Thyroid gland (tissue), 4 donors: ENCODE measurements around the gene ESRRB.

ENCODE experiments used
- POLR2A ChIP-seq, 2 donors: fragments of 450-650 bp; IDR thresholded peaks; one replicate each; pipeline ENCODE4 v1.6.1; 2017; ENCODE audit warnings: antibody characterized with exemption in 2 of 2, mild to moderate bottlenecking in 2 of 2, moderate library complexity in 1 of 2
- TF ChIP-seq, protein P1 (sequence below), 6 experiments: fragments of 200-600 bp in 3 of 6; fragments of 450-650 bp in 3 of 6; sonication (generic) in 3 of 6; IDR thresholded peaks; one replicate each; pipeline ENCODE4 v1.5.1; 2016 to 2019; ENCODE audit warnings: antibody characterized with exemption in 6 of 6, mild to moderate bottlenecking in 2 of 6, inconsistent platforms in 1 of 6, moderate library complexity in 1 of 6

DNA sequence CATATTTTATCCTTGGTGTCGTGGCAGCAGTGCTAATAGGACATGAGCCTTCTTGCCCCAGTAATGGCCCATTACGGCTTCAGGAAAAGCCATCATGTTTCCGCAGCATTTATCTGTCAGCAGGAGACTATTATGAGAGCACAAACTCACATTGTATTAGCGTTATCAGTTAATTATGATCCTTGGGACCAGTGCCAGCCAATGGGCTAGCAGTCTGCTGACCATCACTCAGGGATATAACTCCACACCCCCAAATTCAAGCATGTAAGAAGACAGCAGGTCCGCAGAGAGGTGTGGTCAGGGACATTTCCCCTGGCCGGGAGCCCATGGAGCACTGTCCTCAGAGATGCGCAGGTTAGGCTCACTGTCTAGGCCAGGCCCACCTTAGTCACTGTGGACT, 4.9 kb upstream of the ESRRB start:
- TF ChIP-seq, protein P1, sequence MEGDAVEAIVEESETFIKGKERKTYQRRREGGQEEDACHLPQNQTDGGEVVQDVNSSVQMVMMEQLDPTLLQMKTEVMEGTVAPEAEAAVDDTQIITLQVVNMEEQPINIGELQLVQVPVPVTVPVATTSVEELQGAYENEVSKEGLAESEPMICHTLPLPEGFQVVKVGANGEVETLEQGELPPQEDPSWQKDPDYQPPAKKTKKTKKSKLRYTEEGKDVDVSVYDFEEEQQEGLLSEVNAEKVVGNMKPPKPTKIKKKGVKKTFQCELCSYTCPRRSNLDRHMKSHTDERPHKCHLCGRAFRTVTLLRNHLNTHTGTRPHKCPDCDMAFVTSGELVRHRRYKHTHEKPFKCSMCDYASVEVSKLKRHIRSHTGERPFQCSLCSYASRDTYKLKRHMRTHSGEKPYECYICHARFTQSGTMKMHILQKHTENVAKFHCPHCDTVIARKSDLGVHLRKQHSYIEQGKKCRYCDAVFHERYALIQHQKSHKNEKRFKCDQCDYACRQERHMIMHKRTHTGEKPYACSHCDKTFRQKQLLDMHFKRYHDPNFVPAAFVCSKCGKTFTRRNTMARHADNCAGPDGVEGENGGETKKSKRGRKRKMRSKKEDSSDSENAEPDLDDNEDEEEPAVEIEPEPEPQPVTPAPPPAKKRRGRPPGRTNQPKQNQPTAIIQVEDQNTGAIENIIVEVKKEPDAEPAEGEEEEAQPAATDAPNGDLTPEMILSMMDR (IDR thresholded peaks at IDR 0.05): no peak
- no peak for TF ChIP-seq POLR2A (IDR thresholded peaks at IDR 0.05)
